Measurements from ENCODE around the gene CTRB1. TPM values are rescaled to one million over a fixed set of nuclear protein-coding genes. Genes with fewer than 3 reads are reported as not detected.
"Not testable (repeated sequence)": the region's sequence is repeated elsewhere in the genome, so short reads cannot be mapped to it uniquely, and the experiment has no call there.

The CTRB1 gene
- total RNA-seq, 1 experiment from 2014 or later = not detected

GRCh38 chr16:75219088-75219487 is 300 bp downstream of the CTRB1 start:
- CTCF ChIA-PET = interaction anchor here (1.0 kb wide), 1 partner anchor 15 kb away, joined by 3 read pairs; no protein-coding TSS in a partner anchor
- Histone ChIP-seq H3K4me3 (ENCODE audit: low read depth, low read length) (no peak overlapping the region), H3K9me3 (no peaks in the 10 kb centered on the region), H3K27me3 (replicated peaks; ENCODE audit: control insufficient read depth, insufficient read depth, low read length) (no peaks in the 10 kb centered on the region), H3K4me1 (0 out of 2 replicates have a peak, but pooled peaks cover 4% of the 10 kb centered on the region), H3K36me3 (ENCODE audit: control insufficient read depth, insufficient read depth, low read length) (no peaks in the 10 kb centered on the region)
- BruUV-seq (replicated peaks) = no TSS peak
- Mint-ChIP-seq H3K36me3 (ENCODE audit: insufficient read depth, unreplicated experiment) (peaks cover 2% of the 10 kb centered on the region), H3K4me1 (ENCODE audit: low read depth, unreplicated experiment) (no peaks in the 10 kb centered on the region), H3K27me3 (ENCODE audit: insufficient read depth, unreplicated experiment) (no peaks in the 10 kb centered on the region), H3K4me3 (ENCODE audit: unreplicated experiment) (no peak overlapping the region), H3K9me3 (ENCODE audit: unreplicated experiment) (no peaks in the 10 kb centered on the region), H3K27ac (ENCODE audit: unreplicated experiment) (no peak overlapping the region)
- POLR2A ChIA-PET = no interaction called here
- intact Hi-C loops (cut with micrococcal nuclease; ENCODE audit: unreplicated experiment) = no loop called here
- no peak for TF ChIP-seq CTCF (IDR thresholded peaks at IDR 0.05; ENCODE audit: insufficient read depth in 1 of 2, low read depth in 1 of 2, low read length in 1 of 2, severe bottlenecking in 1 of 2, unreplicated experiment in 1 of 2)
- no peak for DNase-seq

- no peaks in the 10 kb centered on the region for H3K27me3 ChIP-seq (replicated peaks; ENCODE audit: control insufficient read depth, insufficient read depth, low read length)
- Mint-ChIP-seq H3K9me3 (ENCODE audit: unreplicated experiment) (no peaks in the 10 kb centered on the region), H3K36me3 (ENCODE audit: insufficient read depth, unreplicated experiment) (peaks cover 10% of the 10 kb centered on the region), H3K4me1 (ENCODE audit: low read depth, unreplicated experiment) (no peaks in the 10 kb centered on the region), H3K27ac (ENCODE audit: unreplicated experiment) (no peak overlapping the region), H3K4me3 (ENCODE audit: unreplicated experiment) (no peak overlapping the region), H3K27me3 (ENCODE audit: insufficient read depth, unreplicated experiment) (peaks cover 2% of the 10 kb centered on the region)
- no peak for TF ChIP-seq CTCF (IDR thresholded peaks at IDR 0.05; ENCODE audit: insufficient read depth in 1 of 2, low read depth in 1 of 2, low read length in 1 of 2, severe bottlenecking in 1 of 2, unreplicated experiment in 1 of 2)
- H3K36me3 ChIP-seq (ENCODE audit: control insufficient read depth, insufficient read depth, low read length) = no peaks in the 10 kb centered on the region
- intact Hi-C loops (cut with micrococcal nuclease; ENCODE audit: unreplicated experiment) = no loop called here
- ChIA-PET CTCF (interaction anchor here (1.0 kb wide), 1 partner anchor 17 kb away, joined by 4 read pairs; no protein-coding TSS in a partner anchor), POLR2A (no interaction called here)
- H3K4me1 ChIP-seq = 0 out of 2 replicates have a peak, but pooled peaks cover 4% of the 10 kb centered on the region
- BruUV-seq (replicated peaks) = no TSS peak
- H3K9me3 ChIP-seq = no peaks in the 10 kb centered on the region
- DNase-seq = no peak
- H3K4me3 ChIP-seq (ENCODE audit: low read depth, low read length) = no peak overlapping the region
Measured at GRCh38 chr16:75219838-75220237, 1.1 kb downstream of the CTRB1 start.

- POLR2A ChIA-PET = no interaction called here
- Histone ChIP-seq H3K9me3 (no peaks in the 10 kb centered on the region), H3K4me1 (0 out of 2 replicates have a peak, but pooled peaks cover 4% of the 10 kb centered on the region), H3K4me3 (ENCODE audit: low read depth, low read length) (no peak overlapping the region), H3K36me3 (ENCODE audit: control insufficient read depth, insufficient read depth, low read length) (no peaks in the 10 kb centered on the region), H3K27me3 (replicated peaks; ENCODE audit: control insufficient read depth, insufficient read depth, low read length) (no peaks in the 10 kb centered on the region)
- BruUV-seq (replicated peaks) = no TSS peak
- Mint-ChIP-seq H3K27ac (ENCODE audit: unreplicated experiment) (no peak overlapping the region), H3K4me1 (ENCODE audit: low read depth, unreplicated experiment) (peaks cover 2% of the 10 kb centered on the region), H3K4me3 (ENCODE audit: unreplicated experiment) (no peak overlapping the region), H3K27me3 (ENCODE audit: insufficient read depth, unreplicated experiment) (peaks cover 2% of the 10 kb centered on the region), H3K36me3 (ENCODE audit: insufficient read depth, unreplicated experiment) (peaks cover 34% of the 10 kb centered on the region), H3K9me3 (ENCODE audit: unreplicated experiment) (no peaks in the 10 kb centered on the region)
- DNase-seq = no peak
- CTCF ChIA-PET = no interaction called here
- TF ChIP-seq CTCF (IDR thresholded peaks at IDR 0.05; ENCODE audit: insufficient read depth in 1 of 2, low read depth in 1 of 2, low read length in 1 of 2, severe bottlenecking in 1 of 2, unreplicated experiment in 1 of 2) = no peak
- intact Hi-C loops (cut with micrococcal nuclease; ENCODE audit: unreplicated experiment) = no loop called here
Measured at GRCh38 chr16:75222271-75222783, 3.5 kb downstream of the CTRB1 start.

GRCh38 chr16:75223129-75223528 is 4.3 kb downstream of the CTRB1 start:
- H3K4me1 Mint-ChIP-seq (ENCODE audit: low read depth, unreplicated experiment); H3K27me3 ChIP-seq (replicated peaks; ENCODE audit: control insufficient read depth, insufficient read depth, low read length); H3K4me3 ChIP-seq (ENCODE audit: low read depth, low read length); intact Hi-C loops (cut with micrococcal nuclease; ENCODE audit: unreplicated experiment); BruUV-seq (replicated peaks); H3K4me3 Mint-ChIP-seq (ENCODE audit: unreplicated experiment); H3K27ac Mint-ChIP-seq (ENCODE audit: unreplicated experiment); POLR2A ChIA-PET; H3K9me3 Mint-ChIP-seq (ENCODE audit: unreplicated experiment); H3K9me3 ChIP-seq; H3K27me3 Mint-ChIP-seq (ENCODE audit: insufficient read depth, unreplicated experiment); DNase-seq; CTCF ChIA-PET; H3K36me3 ChIP-seq (ENCODE audit: control insufficient read depth, insufficient read depth, low read length); H3K4me1 ChIP-seq: not testable (repeated sequence)
- H3K36me3 Mint-ChIP-seq (ENCODE audit: insufficient read depth, unreplicated experiment) = peaks cover 42% of the 10 kb centered on the region
